ENCODE results near the gene FGD5. TPM values are rescaled to one million over a fixed set of nuclear protein-coding genes. Genes with fewer than 3 reads are reported as not detected.

Gene FGD5
- total and polyA plus RNA-seq, 2 donors (not counting 1 experiment from before 2014, with no cell fraction given) = not detected

GRCh38 chr3:14823910-14824629, 5.3 kb downstream of the FGD5 start:
- H3K4me2 ChIP-seq (replicated peaks; ENCODE audit: low read depth, low read length, poor library complexity, severe bottlenecking) = no peak overlapping the region
- no peaks in the 10 kb centered on the region for H3K9me3 ChIP-seq (ENCODE audit: control extremely low read depth in 1 of 3, control insufficient read depth in 2 of 3, insufficient read depth in 1 of 3, low read length in 2 of 3)
- no peak for TF ChIP-seq EZH2 (IDR thresholded peaks at IDR 0.05; ENCODE audit: borderline replicate concordance, insufficient read depth, low read depth, low read length, poor library complexity, severe bottlenecking)
- no peak for TF ChIP-seq CTCF (IDR thresholded peaks at IDR 0.05)
- H3K27me3 ChIP-seq (replicated peaks in 1 of 4; ENCODE audit: control extremely low read depth in 1 of 4, control insufficient read depth in 3 of 4, insufficient read depth in 4 of 4, low read length in 3 of 4) = no peaks in the 10 kb centered on the region
- ATAC-seq (ENCODE audit: low read depth) = no peak
- H3K4me1 Mint-ChIP-seq = no peaks in the 10 kb centered on the region
- no peak overlapping the region for H3K27ac ChIP-seq (ENCODE audit: low read length in 2 of 2)
- H3K9me3 Mint-ChIP-seq (ENCODE audit: insufficient read depth) = no peaks in the 10 kb centered on the region
- ChIA-PET POLR2A (no interaction called here), CTCF (interaction anchor here (1.2 kb wide), 1 partner anchor 10 kb away, joined by 4 read pairs; no protein-coding TSS in a partner anchor)
- no peak overlapping the region for H3K9ac ChIP-seq (ENCODE audit: low read length)
- no peak overlapping the region for H2AFZ ChIP-seq (ENCODE audit: insufficient read depth, low read depth, low read length, poor library complexity, severe bottlenecking)
- H3K27ac Mint-ChIP-seq = no peak overlapping the region
- no peaks in the 10 kb centered on the region for H3K79me2 ChIP-seq (ENCODE audit: control insufficient read depth, insufficient read depth, low read length)
- 89% methylated on average over 8 of the region's 13 CpGs for WGBS (ENCODE audit: insufficient coverage)
- H4K20me1 ChIP-seq (ENCODE audit: control insufficient read depth, insufficient read depth, low read length, poor library complexity, severe bottlenecking) = no peaks in the 10 kb centered on the region
- H3K4me3 Mint-ChIP-seq = no peak overlapping the region
- DNase-seq = no peak
- no peaks in the 10 kb centered on the region for H3K36me3 ChIP-seq (replicated peaks in 1 of 2; ENCODE audit: control extremely low read depth in 1 of 2, control insufficient read depth in 1 of 2, extremely low read depth in 1 of 2, insufficient read depth in 2 of 2, low read length in 1 of 2)
- intact Hi-C loops (cut with micrococcal nuclease) = no loop called here
- H3K27me3 Mint-ChIP-seq = peaks cover 34% of the 10 kb centered on the region
- H3K4me1 ChIP-seq (ENCODE audit: control insufficient read depth in 2 of 2, insufficient read depth in 2 of 2, low read length in 2 of 2) = no peaks in the 10 kb centered on the region
- H3K4me3 ChIP-seq (ENCODE audit: control extremely low read depth in 1 of 5, extremely low read depth in 1 of 5, insufficient read depth in 1 of 5, low read depth in 2 of 5, low read length in 4 of 5) = no peak overlapping the region

GRCh38 chr3:14824646-14825045, 5.9 kb downstream of the FGD5 start:
- no peaks in the 10 kb centered on the region for H3K27me3 ChIP-seq (replicated peaks in 1 of 4; ENCODE audit: control extremely low read depth in 1 of 4, control insufficient read depth in 3 of 4, insufficient read depth in 4 of 4, low read length in 3 of 4)
- Mint-ChIP-seq H3K9me3 (ENCODE audit: insufficient read depth) (no peaks in the 10 kb centered on the region), H3K27ac (no peak overlapping the region), H3K4me1 (no peaks in the 10 kb centered on the region), H3K4me3 (no peak overlapping the region), H3K27me3 (peaks cover 39% of the 10 kb centered on the region)
- no peaks in the 10 kb centered on the region for H3K4me1 ChIP-seq (ENCODE audit: control insufficient read depth in 2 of 2, insufficient read depth in 2 of 2, low read length in 2 of 2)
- H3K79me2 ChIP-seq (ENCODE audit: control insufficient read depth, insufficient read depth, low read length) = no peaks in the 10 kb centered on the region
- no peak for ATAC-seq (ENCODE audit: low read depth)
- H3K27ac ChIP-seq (ENCODE audit: low read length in 2 of 2) = no peak overlapping the region
- intact Hi-C loops (cut with micrococcal nuclease) = no loop called here
- no peak for DNase-seq
- 94% methylated on average over 2 of the region's 2 CpGs for WGBS (ENCODE audit: insufficient coverage)
- no peak overlapping the region for H3K4me3 ChIP-seq (ENCODE audit: control extremely low read depth in 1 of 5, extremely low read depth in 1 of 5, insufficient read depth in 1 of 5, low read depth in 2 of 5, low read length in 4 of 5)
- H3K36me3 ChIP-seq (replicated peaks in 1 of 2; ENCODE audit: control extremely low read depth in 1 of 2, control insufficient read depth in 1 of 2, extremely low read depth in 1 of 2, insufficient read depth in 2 of 2, low read length in 1 of 2) = no peaks in the 10 kb centered on the region
- H3K4me2 ChIP-seq (replicated peaks; ENCODE audit: low read depth, low read length, poor library complexity, severe bottlenecking) = no peak overlapping the region
- no peak overlapping the region for H2AFZ ChIP-seq (ENCODE audit: insufficient read depth, low read depth, low read length, poor library complexity, severe bottlenecking)
- CTCF ChIA-PET = interaction anchor here (1.2 kb wide), 1 partner anchor 9 kb away, joined by 4 read pairs; no protein-coding TSS in a partner anchor
- H3K9ac ChIP-seq (ENCODE audit: low read length) = no peak overlapping the region
- no peaks in the 10 kb centered on the region for H3K9me3 ChIP-seq (ENCODE audit: control extremely low read depth in 1 of 3, control insufficient read depth in 2 of 3, insufficient read depth in 1 of 3, low read length in 2 of 3)
- TF ChIP-seq CTCF (IDR thresholded peaks at IDR 0.05) = no peak
- no peak for TF ChIP-seq EZH2 (IDR thresholded peaks at IDR 0.05; ENCODE audit: borderline replicate concordance, insufficient read depth, low read depth, low read length, poor library complexity, severe bottlenecking)
- POLR2A ChIA-PET = no interaction called here
- H4K20me1 ChIP-seq (ENCODE audit: control insufficient read depth, insufficient read depth, low read length, poor library complexity, severe bottlenecking) = no peaks in the 10 kb centered on the region
